SK-N-SH treated with all-trans-retinoic acid at 6 μM for 48 hours (cell line): Measurements from ENCODE around the gene HAPLN3.

Experiments used
- ATAC-seq: fragments of 200-7000 bp; cut with Tn5 transposase; 3 replicates; pipeline ENCODE4 v1.9.1; 2020; ENCODE audit warnings: mild to moderate bottlenecking, moderate library complexity
- ARNTL ChIP-seq: fragments of 450-650 bp; formaldehyde crosslinking; IDR thresholded peaks from 2 replicates; pipeline ENCODE4 v1.5.0; 2020; ENCODE audit warnings: low read depth, mild to moderate bottlenecking, moderate library complexity, borderline replicate concordance
- BACH2 ChIP-seq: fragments of 250-450 bp; sonication (Bioruptor Pico); IDR thresholded peaks from 2 replicates; pipeline ENCODE4 v1.9.0; 2021; ENCODE audit warnings: mild to moderate bottlenecking, borderline replicate concordance
- CREB5 ChIP-seq: fragments of 250-450 bp; sonication (Bioruptor Pico); IDR thresholded peaks from 2 replicates; pipeline ENCODE4 v1.5.1; 2020; ENCODE audit warnings: low read depth, mild to moderate bottlenecking, moderate library complexity
- CSDC2 ChIP-seq: fragments of 250-450 bp; sonication (Bioruptor Pico); IDR thresholded peaks from 2 replicates; pipeline ENCODE4 v1.5.0; 2020; ENCODE audit warnings: mild to moderate bottlenecking, moderate library complexity
- ESRRG ChIP-seq: fragments of 250-450 bp; sonication (Bioruptor Pico); IDR thresholded peaks from 2 replicates; pipeline ENCODE4 v1.6.1; 2021; ENCODE audit warnings: mild to moderate bottlenecking
- GLIS3 ChIP-seq: fragments of 250-450 bp; sonication (Bioruptor Pico); IDR thresholded peaks from 2 replicates; pipeline ENCODE4 v1.5.0; 2020; ENCODE audit warnings: mild to moderate bottlenecking, moderate library complexity
- ISL1 ChIP-seq: fragments of 250-450 bp; sonication (Bioruptor Pico); IDR thresholded peaks from 2 replicates; pipeline ENCODE4 v2.1.2; 2022; ENCODE audit warnings: mild to moderate bottlenecking, moderate library complexity
- OSR1 ChIP-seq: fragments of 250-450 bp; sonication (Bioruptor Pico); IDR thresholded peaks from 2 replicates; pipeline ENCODE4 v1.8.0; 2022; ENCODE audit warnings: moderate library complexity, mild to moderate bottlenecking, inconsistent platforms
- PATZ1 ChIP-seq: fragments of 250-450 bp; sonication (Bioruptor Pico); IDR thresholded peaks from 2 replicates; pipeline ENCODE4 v1.8.0; 2020; ENCODE audit warnings: mild to moderate bottlenecking, moderate library complexity, borderline replicate concordance
- PPARA ChIP-seq: fragments of 250-450 bp; sonication (Bioruptor Pico); IDR thresholded peaks from 2 replicates; pipeline ENCODE4 v1.5.0; 2020; ENCODE audit warnings: mild to moderate bottlenecking, borderline replicate concordance
- RARB ChIP-seq: fragments of 250-450 bp; sonication (Bioruptor Pico); IDR thresholded peaks from 2 replicates; pipeline ENCODE4 v1.8.0; 2021; ENCODE audit warnings: mild to moderate bottlenecking, moderate library complexity
- SNAI2 ChIP-seq: fragments of 250-450 bp; sonication (Bioruptor Pico); IDR thresholded peaks from 2 replicates; pipeline ENCODE4 v1.5.0; 2020; ENCODE audit warnings: mild to moderate bottlenecking, moderate library complexity
- TCF4 ChIP-seq: fragments of 250-450 bp; sonication (Bioruptor Pico); IDR thresholded peaks from 2 replicates; pipeline ENCODE4 v1.8.0; 2021; ENCODE audit warnings: mild to moderate bottlenecking, moderate library complexity, borderline replicate concordance
- TOX ChIP-seq: fragments of 250-450 bp; sonication (Bioruptor Pico); IDR thresholded peaks from 2 replicates; pipeline ENCODE4 v1.8.0; 2021; ENCODE audit warnings: mild to moderate bottlenecking, moderate library complexity, borderline replicate concordance
- ZFP30 ChIP-seq: fragments of 450-650 bp; formaldehyde crosslinking; IDR thresholded peaks from 2 replicates; pipeline ENCODE4 v1.5.0; 2022; ENCODE audit warnings: mild to moderate bottlenecking, moderate library complexity
- ZNF565 ChIP-seq: fragments of 450-650 bp; formaldehyde crosslinking; conservative IDR thresholded peaks from 2 replicates; pipeline ENCODE4 v1.5.0; 2020; ENCODE audit warnings: low read depth, mild to moderate bottlenecking, moderate library complexity
- ZNF8 ChIP-seq: fragments of 450-650 bp; formaldehyde crosslinking; IDR thresholded peaks from 2 replicates; pipeline ENCODE4 v1.5.0; 2020; ENCODE audit warnings: mild to moderate bottlenecking, moderate library complexity
- TF ChIP-seq, protein P1 (sequence below): fragments of 250-450 bp; sonication (Bioruptor Pico); IDR thresholded peaks from 2 replicates; pipeline ENCODE4 v1.5.1; 2021; ENCODE audit warnings: mild to moderate bottlenecking, moderate library complexity
- TF ChIP-seq, protein P2 (sequence below): fragments of 250-450 bp; sonication (Bioruptor Pico); IDR thresholded peaks from 2 replicates; pipeline ENCODE4 v1.5.0; 2020; ENCODE audit warnings: mild to moderate bottlenecking, moderate library complexity

HAPLN3 gene

DNA sequence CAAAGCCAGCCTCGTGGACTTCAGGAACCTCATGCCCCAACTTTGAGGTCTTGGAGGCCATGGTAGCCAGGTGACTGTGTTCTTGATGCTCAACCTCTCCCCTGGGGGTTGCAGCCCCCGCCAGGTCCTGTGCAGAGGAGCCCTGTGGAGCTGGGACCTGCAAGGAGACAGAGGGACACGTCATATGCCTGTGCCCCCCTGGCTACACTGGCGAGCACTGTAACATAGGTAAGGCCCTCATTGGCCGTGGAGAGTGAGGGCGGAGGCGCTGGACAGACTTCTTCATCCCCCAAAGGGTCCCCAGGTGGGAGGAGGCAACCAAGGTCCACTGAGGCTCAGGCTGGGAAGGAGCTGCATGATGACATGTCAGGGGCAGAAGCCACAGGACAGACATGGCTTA lies 35.1 kb downstream of the HAPLN3 start:
- ATAC-seq, result no peak
- no peak for TF ChIP-seq RARB
- no peak for TF ChIP-seq TOX (CRISPR knock-in tag)
- TF ChIP-seq SNAI2 (CRISPR knock-in tag), result no peak
- TF ChIP-seq BACH2 (CRISPR knock-in tag), result no peak
- TF ChIP-seq GLIS3 (CRISPR knock-in tag), result no peak
- TF ChIP-seq ZNF565, result no peak

DNA sequence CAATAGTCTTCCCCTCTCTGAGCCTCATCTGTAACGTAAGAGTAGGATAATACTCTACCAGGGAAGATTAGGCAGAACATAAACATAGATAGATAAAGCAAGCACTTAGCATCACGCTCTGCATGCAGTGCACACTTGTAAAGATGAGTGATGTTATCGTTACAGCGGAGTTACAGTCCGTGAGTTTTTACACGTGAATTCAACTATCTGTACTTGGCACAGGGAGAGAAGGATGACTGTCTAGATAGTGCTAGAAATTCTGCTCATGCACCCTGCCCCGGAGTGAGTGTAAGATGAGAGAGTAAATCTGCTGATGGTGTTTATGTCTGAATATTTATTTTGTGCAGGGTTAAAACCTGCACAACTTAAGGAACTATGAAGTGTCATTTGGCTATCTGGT lies 35.8 kb downstream of the HAPLN3 start:
- no peak for ATAC-seq
- TF ChIP-seq ZFP30 (CRISPR knock-in tag) (no peak), OSR1 (no peak), CREB5 (CRISPR knock-in tag) (no peak), TCF4 (CRISPR knock-in tag) (no peak), ISL1 (CRISPR knock-in tag) (no peak), PPARA (CRISPR knock-in tag) (no peak), ZNF565 (no peak)

DNA sequence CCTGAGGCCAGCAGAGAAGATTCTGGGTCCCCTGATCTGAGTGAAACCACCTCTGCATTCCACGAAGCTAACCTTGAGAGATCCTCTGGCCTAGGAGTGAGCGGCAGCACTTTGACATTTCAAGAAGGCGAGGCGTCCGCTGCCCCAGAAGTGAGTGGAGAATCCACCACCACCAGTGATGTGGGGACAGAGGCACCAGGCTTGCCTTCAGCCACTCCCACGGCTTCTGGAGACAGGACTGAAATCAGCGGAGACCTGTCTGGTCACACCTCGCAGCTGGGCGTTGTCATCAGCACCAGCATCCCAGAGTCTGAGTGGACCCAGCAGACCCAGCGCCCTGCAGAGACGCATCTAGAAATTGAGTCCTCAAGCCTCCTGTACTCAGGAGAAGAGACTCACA lies 36.4 kb downstream of the HAPLN3 start:
- ATAC-seq, result no peak
- TF ChIP-seq SNAI2 (CRISPR knock-in tag), result no peak
- TF ChIP-seq ZNF565, result no peak
- TF ChIP-seq CREB5 (CRISPR knock-in tag), result no peak
- TF ChIP-seq ZNF8 (CRISPR knock-in tag), result no peak
- TF ChIP-seq TCF4 (CRISPR knock-in tag), result no peak
- TF ChIP-seq ESRRG, result no peak
- TF ChIP-seq BACH2 (CRISPR knock-in tag), result no peak
- TF ChIP-seq CSDC2 (CRISPR knock-in tag), result no peak
- TF ChIP-seq ZFP30 (CRISPR knock-in tag), result no peak
- no peak for TF ChIP-seq ARNTL (CRISPR knock-in tag)
- TF ChIP-seq PATZ1, result no peak
- TF ChIP-seq OSR1, result no peak
- no peak for TF ChIP-seq GLIS3 (CRISPR knock-in tag)
- TF ChIP-seq, protein P1, sequence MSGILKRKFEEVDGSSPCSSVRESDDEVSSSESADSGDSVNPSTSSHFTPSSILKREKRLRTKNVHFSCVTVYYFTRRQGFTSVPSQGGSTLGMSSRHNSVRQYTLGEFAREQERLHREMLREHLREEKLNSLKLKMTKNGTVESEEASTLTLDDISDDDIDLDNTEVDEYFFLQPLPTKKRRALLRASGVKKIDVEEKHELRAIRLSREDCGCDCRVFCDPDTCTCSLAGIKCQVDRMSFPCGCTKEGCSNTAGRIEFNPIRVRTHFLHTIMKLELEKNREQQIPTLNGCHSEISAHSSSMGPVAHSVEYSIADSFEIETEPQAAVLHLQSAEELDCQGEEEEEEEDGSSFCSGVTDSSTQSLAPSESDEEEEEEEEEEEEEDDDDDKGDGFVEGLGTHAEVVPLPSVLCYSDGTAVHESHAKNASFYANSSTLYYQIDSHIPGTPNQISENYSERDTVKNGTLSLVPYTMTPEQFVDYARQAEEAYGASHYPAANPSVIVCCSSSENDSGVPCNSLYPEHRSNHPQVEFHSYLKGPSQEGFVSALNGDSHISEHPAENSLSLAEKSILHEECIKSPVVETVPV (CRISPR knock-in tag), result no peak

- no peak for TF ChIP-seq ESRRG
- no peak for TF ChIP-seq OSR1
- no peak for TF ChIP-seq SNAI2 (CRISPR knock-in tag)
- no peak for TF ChIP-seq TCF4 (CRISPR knock-in tag)
- TF ChIP-seq CSDC2 (CRISPR knock-in tag), result no peak
- TF ChIP-seq ZNF8 (CRISPR knock-in tag), result no peak
- TF ChIP-seq, protein P1 (CRISPR knock-in tag), result no peak
- TF ChIP-seq, all 23 proteins: peak for 0
- ATAC-seq, result no peak
Observed at GRCh38 chr15:88852476-88852875, 42.9 kb downstream of the HAPLN3 start.

- no peak for ATAC-seq
- TF ChIP-seq BACH2 (CRISPR knock-in tag), result no peak
- no peak for TF ChIP-seq ARNTL (CRISPR knock-in tag)
- TF ChIP-seq ZNF565, result no peak
- peak; percentile 12; the same call in 1 of the 2 replicates for TF ChIP-seq ISL1 (CRISPR knock-in tag)
- TF ChIP-seq, protein P2, sequence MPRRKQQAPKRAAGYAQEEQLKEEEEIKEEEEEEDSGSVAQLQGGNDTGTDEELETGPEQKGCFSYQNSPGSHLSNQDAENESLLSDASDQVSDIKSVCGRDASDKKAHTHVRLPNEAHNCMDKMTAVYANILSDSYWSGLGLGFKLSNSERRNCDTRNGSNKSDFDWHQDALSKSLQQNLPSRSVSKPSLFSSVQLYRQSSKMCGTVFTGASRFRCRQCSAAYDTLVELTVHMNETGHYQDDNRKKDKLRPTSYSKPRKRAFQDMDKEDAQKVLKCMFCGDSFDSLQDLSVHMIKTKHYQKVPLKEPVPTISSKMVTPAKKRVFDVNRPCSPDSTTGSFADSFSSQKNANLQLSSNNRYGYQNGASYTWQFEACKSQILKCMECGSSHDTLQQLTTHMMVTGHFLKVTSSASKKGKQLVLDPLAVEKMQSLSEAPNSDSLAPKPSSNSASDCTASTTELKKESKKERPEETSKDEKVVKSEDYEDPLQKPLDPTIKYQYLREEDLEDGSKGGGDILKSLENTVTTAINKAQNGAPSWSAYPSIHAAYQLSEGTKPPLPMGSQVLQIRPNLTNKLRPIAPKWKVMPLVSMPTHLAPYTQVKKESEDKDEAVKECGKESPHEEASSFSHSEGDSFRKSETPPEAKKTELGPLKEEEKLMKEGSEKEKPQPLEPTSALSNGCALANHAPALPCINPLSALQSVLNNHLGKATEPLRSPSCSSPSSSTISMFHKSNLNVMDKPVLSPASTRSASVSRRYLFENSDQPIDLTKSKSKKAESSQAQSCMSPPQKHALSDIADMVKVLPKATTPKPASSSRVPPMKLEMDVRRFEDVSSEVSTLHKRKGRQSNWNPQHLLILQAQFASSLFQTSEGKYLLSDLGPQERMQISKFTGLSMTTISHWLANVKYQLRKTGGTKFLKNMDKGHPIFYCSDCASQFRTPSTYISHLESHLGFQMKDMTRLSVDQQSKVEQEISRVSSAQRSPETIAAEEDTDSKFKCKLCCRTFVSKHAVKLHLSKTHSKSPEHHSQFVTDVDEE (CRISPR knock-in tag), result no peak
- no peak for TF ChIP-seq RARB
- TF ChIP-seq, protein P1 (CRISPR knock-in tag), result no peak
- no peak for TF ChIP-seq OSR1
Observed at GRCh38 chr15:88849376-88850072, 45.8 kb downstream of the HAPLN3 start.
